CD4-positive, alpha-beta T cell treated with Interleukin-4 for 1 hour (primary cell): ENCODE results near the gene PPM1E.
"Not testable (repeated sequence)": the region's sequence is repeated elsewhere in the genome, so short reads cannot be mapped to it uniquely, and the experiment has no call there.

Source experiments
- DNase-seq, 2 donors: peaks; one replicate each; pipeline ENCODE4 v3.0.0-alpha.2; 2020 to 2022

PPM1E gene

GRCh38 chr17:58783380-58783779 lies 27.7 kb downstream of the PPM1E start:
- no peak for DNase-seq

GRCh38 chr17:58785097-58785496 lies 29.4 kb downstream of the PPM1E start:
- no peak for DNase-seq

GRCh38 chr17:58786586-58787295 lies 31.1 kb downstream of the PPM1E start:
- DNase-seq = no peak

GRCh38 chr17:58788199-58788598 lies 32.5 kb downstream of the PPM1E start:
- no peak for DNase-seq

- DNase-seq = no peak
These were observed 33.5 kb downstream of the PPM1E start for GRCh38 chr17:58789160-58789559.

- DNase-seq = no peak
These were observed 34.2 kb downstream of the PPM1E start for GRCh38 chr17:58789831-58790230.

- not testable (repeated sequence) for DNase-seq
These were observed 38.9 kb downstream of the PPM1E start for GRCh38 chr17:58794508-58794907.

- no peak for DNase-seq
These were observed 46.5 kb downstream of the PPM1E start for GRCh38 chr17:58802188-58802587.

- no peak for DNase-seq
These were observed 50.4 kb downstream of the PPM1E start for GRCh38 chr17:58806046-58806445.

- no peak for DNase-seq
These were observed 53.2 kb downstream of the PPM1E start for GRCh38 chr17:58808609-58809563.

- no peak for DNase-seq
These were observed 53.9 kb downstream of the PPM1E start for GRCh38 chr17:58809564-58809936.

- DNase-seq = no peak
These were observed 55.6 kb downstream of the PPM1E start for GRCh38 chr17:58811290-58811689.

- no peak for DNase-seq
These were observed 58.1 kb downstream of the PPM1E start for GRCh38 chr17:58813712-58814111.

GRCh38 chr17:58818654-58819053 lies 63.0 kb downstream of the PPM1E start:
- no peak for DNase-seq

- DNase-seq = no peak
These were observed 66.7 kb downstream of the PPM1E start for GRCh38 chr17:58822148-58823050.

GRCh38 chr17:58823051-58823525 lies 67.4 kb downstream of the PPM1E start:
- no peak for DNase-seq

- DNase-seq = no peak
These were observed 73.6 kb downstream of the PPM1E start for GRCh38 chr17:58829172-58829637.

- DNase-seq = no peak
These were observed 76.1 kb downstream of the PPM1E start for GRCh38 chr17:58831780-58832179.

- no peak for DNase-seq
These were observed 76.9 kb downstream of the PPM1E start for GRCh38 chr17:58832514-58832913.

- no peak for DNase-seq
These were observed 82.0 kb downstream of the PPM1E start for GRCh38 chr17:58837699-58838098.

GRCh38 chr17:58840820-58841612 lies 85.4 kb downstream of the PPM1E start:
- no peak for DNase-seq

GRCh38 chr17:58846413-58846812 lies 90.8 kb downstream of the PPM1E start:
- not testable (repeated sequence) for DNase-seq
